Measurements from ENCODE around the gene FAM184A. TPM values are rescaled to one million over a fixed set of nuclear protein-coding genes. Genes with fewer than 3 reads are reported as not detected.

Gene FAM184A
- total and polyA plus RNA-seq, 2 of the 13 experiments (the other 11 are each of a cell fraction or from before 2014, with no cell fraction given), result 7.0 to 18.0 TPM

DNA sequence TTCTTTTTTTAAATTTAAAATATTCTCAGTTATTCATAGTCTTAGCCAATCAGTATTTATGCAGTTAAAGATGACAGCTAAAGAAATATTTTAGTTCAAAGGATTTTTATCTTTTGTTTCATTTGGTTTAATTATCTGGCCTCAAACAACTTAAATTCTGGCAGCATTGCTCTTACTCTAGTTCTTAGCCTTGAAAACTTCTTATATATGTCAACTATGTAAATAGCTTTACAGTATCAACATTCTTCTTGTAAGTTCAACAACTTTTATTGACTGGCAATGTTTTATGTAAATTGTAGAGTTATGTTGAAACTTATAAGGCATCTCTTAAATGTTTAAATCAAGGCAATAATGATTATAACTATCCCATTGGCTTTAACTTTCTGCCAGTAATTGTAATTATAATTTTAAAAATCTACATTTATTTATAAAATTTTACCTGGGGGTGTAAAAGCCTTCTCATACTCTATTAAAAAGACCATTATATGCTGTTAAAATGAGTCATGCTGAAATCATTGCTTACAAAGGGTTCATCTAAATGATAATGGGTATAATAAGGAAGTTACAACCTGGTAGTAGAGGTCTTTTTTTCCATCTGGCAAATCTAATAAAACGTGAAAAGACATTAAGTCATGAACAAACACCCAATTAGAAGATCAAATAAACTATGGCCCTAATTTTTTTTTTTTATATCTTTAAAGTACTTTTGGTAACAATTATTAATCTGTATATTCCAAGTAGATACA, 45.8 kb upstream of the FAM184A start:
- intact Hi-C loops (cut with micrococcal nuclease; ENCODE audit: unreplicated experiment), result no loop called here
- 61% methylated on average over 1 of the region's 1 CpG for WGBS (ENCODE audit: low lambda C conversion rate)
- no peaks in the 10 kb centered on the region for H3K9me3 ChIP-seq (ENCODE audit: low read length)
- H3K27me3 ChIP-seq (ENCODE audit: control insufficient read depth in 1 of 2, insufficient read depth in 2 of 2, low read length in 2 of 2), result no peaks in the 10 kb centered on the region
- H3K27ac ChIP-seq (ENCODE audit: extremely low read length, insufficient read depth, low read length), result no peak overlapping the region
- no peaks in the 10 kb centered on the region for H4K20me1 ChIP-seq (ENCODE audit: insufficient read depth, low read length)
- no peak overlapping the region for H3K4me3 ChIP-seq (replicated peaks in 1 of 3; ENCODE audit: insufficient read depth in 1 of 3, low read depth in 2 of 3, low read length in 3 of 3)
- H3K4me1 ChIP-seq (ENCODE audit: insufficient read depth, low read length), result peaks cover 26% of the 10 kb centered on the region
- H2AFZ ChIP-seq (ENCODE audit: low read length), result no peak overlapping the region
- POLR2A ChIA-PET, result no interaction called here
- H3K36me3 ChIP-seq (replicated peaks in 1 of 2; ENCODE audit: control insufficient read depth in 1 of 2, insufficient read depth in 2 of 2, low read length in 2 of 2), result no peaks in the 10 kb centered on the region
- no peak overlapping the region for H3K9ac ChIP-seq (ENCODE audit: insufficient read depth, low read depth, low read length)
- no peak for ATAC-seq
- H3K4me2 ChIP-seq (ENCODE audit: low read depth, low read length), result no peak overlapping the region
- TF ChIP-seq RFX5 (IDR thresholded peaks at IDR 0.05; ENCODE audit: low read depth, low read length) (no peak), ZNF773 (CRISPR knock-in tag; IDR thresholded peaks at IDR 0.05; ENCODE audit: borderline replicate concordance) (no peak), CBX1 (IDR thresholded peaks at IDR 0.05; ENCODE audit: low read depth) (no peak), CHCHD3 (CRISPR knock-in tag; IDR thresholded peaks at IDR 0.05) (no peak)
- TF ChIP-seq, protein P1, sequence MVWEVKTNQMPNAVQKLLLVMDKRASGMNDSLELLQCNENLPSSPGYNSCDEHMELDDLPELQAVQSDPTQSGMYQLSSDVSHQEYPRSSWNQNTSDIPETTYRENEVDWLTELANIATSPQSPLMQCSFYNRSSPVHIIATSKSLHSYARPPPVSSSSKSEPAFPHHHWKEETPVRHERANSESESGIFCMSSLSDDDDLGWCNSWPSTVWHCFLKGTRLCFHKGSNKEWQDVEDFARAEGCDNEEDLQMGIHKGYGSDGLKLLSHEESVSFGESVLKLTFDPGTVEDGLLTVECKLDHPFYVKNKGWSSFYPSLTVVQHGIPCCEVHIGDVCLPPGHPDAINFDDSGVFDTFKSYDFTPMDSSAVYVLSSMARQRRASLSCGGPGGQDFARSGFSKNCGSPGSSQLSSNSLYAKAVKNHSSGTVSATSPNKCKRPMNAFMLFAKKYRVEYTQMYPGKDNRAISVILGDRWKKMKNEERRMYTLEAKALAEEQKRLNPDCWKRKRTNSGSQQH (CRISPR knock-in tag; IDR thresholded peaks at IDR 0.05; ENCODE audit: low read depth), result no peak
- TF ChIP-seq, protein P2, sequence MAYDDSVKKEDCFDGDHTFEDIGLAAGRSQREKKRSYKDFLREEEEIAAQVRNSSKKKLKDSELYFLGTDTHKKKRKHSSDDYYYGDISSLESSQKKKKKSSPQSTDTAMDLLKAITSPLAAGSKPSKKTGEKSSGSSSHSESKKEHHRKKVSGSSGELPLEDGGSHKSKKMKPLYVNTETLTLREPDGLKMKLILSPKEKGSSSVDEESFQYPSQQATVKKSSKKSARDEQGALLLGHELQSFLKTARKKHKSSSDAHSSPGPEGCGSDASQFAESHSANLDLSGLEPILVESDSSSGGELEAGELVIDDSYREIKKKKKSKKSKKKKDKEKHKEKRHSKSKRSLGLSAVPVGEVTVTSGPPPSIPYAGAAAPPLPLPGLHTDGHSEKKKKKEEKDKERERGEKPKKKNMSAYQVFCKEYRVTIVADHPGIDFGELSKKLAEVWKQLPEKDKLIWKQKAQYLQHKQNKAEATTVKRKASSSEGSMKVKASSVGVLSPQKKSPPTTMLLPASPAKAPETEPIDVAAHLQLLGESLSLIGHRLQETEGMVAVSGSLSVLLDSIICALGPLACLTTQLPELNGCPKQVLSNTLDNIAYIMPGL (CRISPR knock-in tag; IDR thresholded peaks at IDR 0.05; ENCODE audit: borderline replicate concordance in 1 of 2, low read depth in 1 of 2), result no peak
- TF ChIP-seq, protein P3, sequence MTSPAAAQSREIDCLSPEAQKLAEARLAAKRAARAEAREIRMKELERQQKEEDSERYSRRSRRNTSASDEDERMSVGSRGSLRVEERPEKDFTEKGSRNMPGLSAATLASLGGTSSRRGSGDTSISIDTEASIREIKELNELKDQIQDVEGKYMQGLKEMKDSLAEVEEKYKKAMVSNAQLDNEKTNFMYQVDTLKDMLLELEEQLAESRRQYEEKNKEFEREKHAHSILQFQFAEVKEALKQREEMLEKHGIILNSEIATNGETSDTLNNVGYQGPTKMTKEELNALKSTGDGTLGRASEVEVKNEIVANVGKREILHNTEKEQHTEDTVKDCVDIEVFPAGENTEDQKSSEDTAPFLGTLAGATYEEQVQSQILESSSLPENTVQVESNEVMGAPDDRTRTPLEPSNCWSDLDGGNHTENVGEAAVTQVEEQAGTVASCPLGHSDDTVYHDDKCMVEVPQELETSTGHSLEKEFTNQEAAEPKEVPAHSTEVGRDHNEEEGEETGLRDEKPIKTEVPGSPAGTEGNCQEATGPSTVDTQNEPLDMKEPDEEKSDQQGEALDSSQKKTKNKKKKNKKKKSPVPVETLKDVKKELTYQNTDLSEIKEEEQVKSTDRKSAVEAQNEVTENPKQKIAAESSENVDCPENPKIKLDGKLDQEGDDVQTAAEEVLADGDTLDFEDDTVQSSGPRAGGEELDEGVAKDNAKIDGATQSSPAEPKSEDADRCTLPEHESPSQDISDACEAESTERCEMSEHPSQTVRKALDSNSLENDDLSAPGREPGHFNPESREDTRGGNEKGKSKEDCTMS (CRISPR knock-in tag; conservative IDR thresholded peaks at IDR 0.05), result no peak
- no peak for FAIRE-seq
- no peaks in the 10 kb centered on the region for H3K79me2 ChIP-seq (ENCODE audit: insufficient read depth, low read length)
- no TSS peak for BruUV-seq (replicated peaks)
- CTCF ChIA-PET (ENCODE audit: low intra/inter-chr PET ratio, low total read pairs), result no interaction called here
- DNase-seq (ENCODE audit: low spot score), result no peak
- in situ Hi-C loops (cut with HindIII; ENCODE audit: extremely low pct_ligation_motif_present, low pct_unique_long_range_greater_than_20kb), result no loop called here
